ENCODE results near the gene BID. TPM values are rescaled to one million over a fixed set of nuclear protein-coding genes. Genes with fewer than 3 reads are reported as not detected.
"Not testable (repeated sequence)": the region's sequence is repeated elsewhere in the genome, so short reads cannot be mapped to it uniquely, and the experiment has no call there.

Gene BID
- polyA plus RNA-seq, 4 donors = 16.8 to 25.0 (median 19.9) TPM

DNA sequence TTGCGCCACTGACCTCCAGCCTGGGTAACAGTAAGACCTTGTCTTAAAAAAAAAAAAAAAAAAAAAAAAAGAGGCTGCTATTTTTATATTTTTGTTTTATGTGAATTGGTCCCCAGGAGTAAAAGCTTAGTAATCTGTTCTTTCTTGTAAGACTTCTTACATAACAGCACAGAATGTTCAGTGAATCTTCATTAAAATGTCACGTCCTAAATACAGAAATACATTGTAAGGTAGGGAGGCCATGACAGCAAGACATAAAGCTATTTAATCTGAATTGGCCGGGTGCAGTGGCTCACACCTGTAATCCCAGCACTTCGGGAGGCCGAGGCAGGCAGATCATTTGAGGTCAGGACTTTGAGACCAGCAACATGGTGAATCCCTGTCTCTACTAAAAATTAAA, 64.2 kb downstream of the BID start:
- DNase-seq (ENCODE audit: low read depth in 4 of 4, low spot score in 2 of 4) = no peak

DNA sequence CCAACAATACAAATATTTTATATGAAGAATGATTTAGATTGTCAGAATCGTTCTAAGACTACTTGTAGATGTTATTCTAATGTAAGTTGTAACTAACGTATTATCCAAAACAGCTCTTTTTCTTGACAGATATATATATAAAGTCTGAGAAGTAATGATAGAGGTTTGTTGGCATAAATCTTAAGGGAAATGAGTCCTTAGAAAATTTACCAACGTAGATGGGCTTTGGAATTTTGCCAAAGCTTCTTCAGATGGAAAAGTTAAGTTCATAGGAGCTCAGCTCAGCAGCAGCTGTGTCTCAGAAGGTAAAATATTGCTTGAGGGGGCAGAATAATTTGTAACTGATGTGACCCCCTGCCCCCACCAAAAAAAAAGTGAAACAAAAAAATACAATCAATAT, 66.7 kb downstream of the BID start:
- DNase-seq (ENCODE audit: low read depth in 4 of 4, low spot score in 2 of 4) = no peak

DNA sequence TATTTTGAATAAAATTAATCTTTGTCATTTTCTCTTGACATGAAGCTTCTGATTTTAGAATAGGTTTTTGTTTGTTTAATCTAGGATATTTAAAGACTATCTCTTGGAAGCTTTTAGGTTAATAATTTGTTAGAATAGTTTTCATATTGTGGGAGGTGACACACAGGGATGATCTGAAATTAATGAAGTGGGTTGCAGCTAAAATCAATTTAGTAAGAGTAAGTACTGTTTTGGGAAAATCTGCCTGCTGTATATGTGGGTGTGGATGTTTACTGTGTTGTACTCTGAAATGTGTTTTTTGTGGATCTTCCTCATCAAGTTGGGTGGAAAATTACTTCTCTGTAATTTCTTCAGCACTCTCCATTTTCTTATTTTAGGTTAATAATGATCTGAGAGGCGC, 67.3 kb downstream of the BID start:
- DNase-seq (ENCODE audit: low read depth in 4 of 4, low spot score in 2 of 4) = no peak

DNA sequence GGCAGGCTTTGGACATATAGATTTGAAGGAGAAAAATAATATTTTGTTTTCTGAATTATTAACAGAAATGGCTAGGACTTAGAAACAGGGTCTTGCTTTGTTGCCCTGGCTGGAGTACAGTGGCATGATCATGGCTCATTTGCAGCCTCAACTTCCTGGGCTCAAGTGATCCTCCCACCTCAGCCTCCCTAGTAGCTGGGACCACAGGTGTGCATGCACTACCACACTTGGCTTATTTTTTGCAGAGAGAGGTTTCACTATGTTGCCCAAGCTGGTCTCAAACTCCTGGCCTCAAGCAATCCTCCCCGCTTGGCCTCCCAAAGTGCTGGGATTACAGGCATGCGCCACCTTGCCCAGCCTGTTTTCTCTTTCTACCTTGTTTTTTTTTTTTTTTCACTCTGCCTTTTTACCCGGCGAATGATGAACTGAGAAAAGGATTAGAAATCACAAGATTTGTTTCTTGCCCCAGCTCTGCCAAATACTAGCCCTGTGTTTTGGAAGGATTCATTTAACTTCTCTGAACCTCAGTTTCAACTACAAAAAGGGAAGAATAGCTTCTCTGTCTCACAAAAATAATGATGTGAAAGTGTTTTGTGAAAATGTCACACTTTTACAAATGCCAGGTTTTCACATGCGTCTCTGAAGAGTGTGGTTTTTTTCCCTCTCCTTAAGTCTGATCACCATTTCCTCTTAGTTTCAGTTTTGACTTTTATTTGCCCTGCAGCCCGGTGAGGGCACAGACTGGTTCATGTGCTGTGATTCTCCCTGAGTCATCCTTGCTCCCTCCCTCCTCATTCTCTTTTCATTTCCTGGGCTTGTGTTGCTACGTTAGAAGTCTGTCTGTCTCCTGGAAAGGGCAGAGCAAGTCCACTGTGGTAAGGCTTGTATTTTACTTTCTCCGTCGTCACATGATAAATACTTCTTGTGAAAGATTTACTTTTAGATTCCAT, 68.0 kb downstream of the BID start:
- DNase-seq (ENCODE audit: low read depth in 4 of 4, low spot score in 2 of 4) = no peak

DNA sequence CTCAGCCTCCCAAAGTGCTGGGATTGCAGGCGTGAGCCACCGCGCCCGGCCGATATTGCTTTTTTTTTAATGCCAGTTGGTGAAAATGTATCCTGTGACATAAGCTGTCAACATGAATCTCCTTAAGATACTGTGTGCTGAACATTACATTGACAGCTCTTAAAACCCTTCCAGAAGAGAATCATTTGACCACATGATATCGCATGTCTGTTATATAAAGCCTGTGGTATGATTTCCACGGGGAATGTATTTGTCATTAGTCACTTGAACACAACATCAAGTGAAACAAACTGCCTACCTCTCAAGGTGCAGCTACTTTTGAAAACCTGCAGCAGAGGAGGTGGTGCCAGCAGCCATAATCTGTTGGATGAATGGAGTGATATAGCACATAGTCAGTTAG, 68.7 kb downstream of the BID start:
- DNase-seq (ENCODE audit: low read depth in 4 of 4, low spot score in 2 of 4) = no peak

DNA sequence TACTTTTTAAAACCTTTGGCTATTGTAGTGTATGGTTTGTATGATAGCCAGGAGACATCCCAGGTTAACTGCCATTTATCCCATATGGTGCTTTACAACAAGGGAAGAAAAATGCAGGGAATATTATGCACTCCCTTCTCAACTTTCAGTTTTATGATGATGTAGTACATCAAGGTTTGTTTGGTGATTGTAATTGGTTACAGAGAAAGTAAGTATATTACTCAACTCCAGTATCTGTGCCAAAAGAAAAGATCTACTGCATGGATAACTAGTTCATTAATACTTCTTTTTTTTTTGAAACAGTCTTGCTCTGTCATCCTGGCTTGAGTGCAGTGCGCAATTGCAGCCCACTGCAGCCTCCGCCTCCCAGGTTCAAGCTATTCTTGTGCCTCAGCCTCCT, 70.5 kb downstream of the BID start:
- DNase-seq (ENCODE audit: low read depth in 4 of 4, low spot score in 2 of 4) = no peak

DNA sequence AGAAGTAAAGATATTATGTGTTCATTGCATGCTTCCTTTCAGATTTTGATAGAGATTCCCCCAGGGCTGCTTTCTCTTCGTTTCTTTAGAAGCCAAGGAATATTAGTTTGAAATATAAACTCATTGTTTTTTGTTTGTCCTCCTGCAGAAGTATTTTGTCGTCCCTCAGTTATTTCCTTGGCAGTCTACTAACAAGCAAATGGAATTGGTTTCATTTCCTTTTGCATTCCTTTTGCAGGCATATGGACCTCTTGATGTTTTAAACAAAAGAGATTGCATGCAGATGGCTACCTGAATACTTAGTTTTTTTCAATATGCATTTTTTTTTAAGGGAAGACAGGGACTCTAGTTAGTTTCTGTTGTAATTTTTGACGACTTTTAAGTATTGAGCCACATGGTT, 73.5 kb downstream of the BID start:
- DNase-seq (ENCODE audit: low read depth in 4 of 4, low spot score in 2 of 4) = no peak

DNA sequence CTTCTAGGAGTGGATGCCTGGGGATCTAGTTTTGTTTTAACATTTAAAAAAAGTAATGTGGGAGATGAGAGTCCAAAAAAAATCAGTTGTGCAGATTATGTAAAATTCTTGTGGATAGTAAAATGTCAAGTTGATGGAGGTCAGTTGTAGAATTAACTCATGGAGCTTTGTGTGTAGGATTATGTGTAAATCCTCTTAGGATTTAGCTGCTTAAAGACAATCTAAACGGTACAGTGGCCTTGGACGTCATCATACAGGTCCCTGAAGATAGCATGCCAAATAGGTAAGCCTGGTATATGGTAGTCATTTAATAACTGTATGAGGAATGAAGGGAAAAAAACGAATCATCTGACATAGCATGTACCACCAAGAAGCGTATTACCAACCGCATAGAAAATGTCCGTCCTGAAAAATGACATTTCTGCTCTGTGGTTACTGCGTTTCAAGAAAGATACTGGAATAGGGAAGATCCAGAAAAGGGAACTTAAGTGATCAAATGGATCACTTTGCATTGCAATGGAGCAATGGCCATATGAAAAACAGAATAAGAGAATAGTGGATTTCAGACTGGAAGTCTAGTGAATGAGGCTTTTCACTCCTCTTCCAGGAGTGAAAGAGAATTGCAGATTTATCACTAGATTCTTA, 74.5 kb downstream of the BID start:
- DNase-seq (ENCODE audit: low read depth in 4 of 4, low spot score in 2 of 4) = no peak

DNA sequence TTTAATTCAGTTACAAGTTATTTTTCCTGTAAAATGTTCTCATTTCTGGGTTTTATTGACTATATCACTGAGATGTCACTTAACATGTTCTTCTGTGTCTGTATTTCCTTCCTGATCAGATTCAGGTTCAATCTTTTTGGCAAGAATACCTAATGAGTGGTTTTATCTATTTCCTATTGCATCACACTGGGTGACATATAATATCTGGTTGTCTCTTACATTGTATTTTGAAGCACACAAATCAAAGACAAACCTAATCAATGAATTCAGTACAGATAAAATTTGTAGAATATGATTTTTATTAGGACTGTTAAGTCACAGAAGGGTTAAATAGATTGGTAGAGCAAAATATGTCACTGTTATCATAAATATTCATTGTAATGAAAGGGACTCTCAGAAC, 75.3 kb downstream of the BID start:
- DNase-seq (ENCODE audit: low read depth in 4 of 4, low spot score in 2 of 4) = no peak

DNA sequence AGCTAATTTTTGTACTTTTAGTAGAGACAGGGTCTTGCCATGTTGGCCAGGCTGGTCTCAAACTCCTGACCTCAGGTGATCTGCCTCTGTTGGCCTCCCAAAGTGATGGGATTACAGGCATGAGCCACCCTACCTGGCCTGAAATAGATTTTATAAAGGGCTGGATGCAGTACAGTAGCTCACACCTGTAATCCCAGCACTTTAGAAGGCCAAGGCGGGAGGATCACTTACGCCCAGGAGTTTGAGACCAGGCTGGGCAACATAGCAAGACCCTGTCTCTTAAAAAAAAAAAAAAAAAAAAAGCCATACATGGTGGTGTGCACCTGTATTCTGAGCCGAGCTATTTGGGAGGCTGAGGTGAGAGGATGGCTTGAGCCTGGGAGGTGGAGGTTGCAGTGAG, 76.0 kb downstream of the BID start:
- not testable (repeated sequence) for DNase-seq (ENCODE audit: low read depth in 4 of 4, low spot score in 2 of 4)

DNA sequence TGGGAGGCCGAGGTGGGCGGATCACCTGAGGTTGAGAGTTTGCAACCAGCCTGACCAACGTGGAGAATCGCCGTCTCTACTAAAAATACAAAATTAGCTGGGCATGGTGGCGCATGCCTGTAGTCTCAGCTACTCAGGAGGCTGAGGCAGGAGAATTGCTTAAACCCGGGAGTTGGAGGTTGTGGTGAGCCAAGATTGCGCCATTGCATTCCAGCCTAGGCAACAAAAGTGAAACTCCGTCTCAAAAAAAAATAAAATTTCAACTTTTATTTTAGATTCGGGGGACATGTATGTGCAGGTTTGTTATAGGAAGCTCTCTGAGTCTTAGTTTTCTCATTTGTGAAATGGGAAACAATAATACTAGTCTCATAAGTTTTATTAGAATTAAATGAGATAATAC, 77.1 kb downstream of the BID start:
- DNase-seq (ENCODE audit: low read depth in 4 of 4, low spot score in 2 of 4) = not testable (repeated sequence)

DNA sequence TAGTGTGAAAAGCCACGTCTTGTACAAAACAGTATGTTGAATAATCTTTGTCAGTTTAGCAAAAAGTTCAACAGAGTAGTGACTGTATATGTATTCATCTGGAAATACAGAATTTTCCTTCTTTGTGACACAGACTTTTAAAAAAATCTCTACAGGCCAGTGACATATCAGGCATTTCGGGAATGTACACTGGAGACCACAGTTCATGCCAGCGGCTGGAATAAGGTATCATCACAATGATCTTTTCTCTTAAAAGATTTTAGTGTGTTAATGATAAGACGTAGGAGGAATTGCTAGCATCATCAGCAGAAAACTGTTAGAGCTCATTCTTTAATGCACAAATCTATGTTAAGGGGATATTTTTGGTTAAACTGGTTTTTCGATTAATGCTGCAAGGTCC, 78.3 kb downstream of the BID start:
- DNase-seq (ENCODE audit: low read depth in 4 of 4, low spot score in 2 of 4) = no peak

DNA sequence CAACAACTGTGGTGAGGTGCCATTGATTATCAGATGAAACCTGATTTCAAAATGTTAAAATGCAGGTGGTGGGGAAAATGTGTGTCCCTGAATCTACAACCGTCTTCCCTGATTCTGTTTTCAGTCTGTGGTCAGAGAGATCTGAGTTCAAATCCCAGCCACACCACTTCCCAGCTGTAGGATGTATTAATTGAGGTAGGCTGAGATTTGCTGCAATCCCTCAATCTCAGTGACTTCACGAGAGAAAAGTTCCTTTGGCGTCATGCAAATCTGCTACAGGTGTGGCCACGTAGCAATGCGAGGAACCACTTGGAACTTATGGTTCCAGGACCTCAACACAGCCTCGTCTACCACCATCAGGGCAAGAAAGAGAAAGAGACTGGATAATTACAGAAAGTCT, 79.5 kb downstream of the BID start:
- DNase-seq (ENCODE audit: low read depth in 4 of 4, low spot score in 2 of 4) = no peak

DNA sequence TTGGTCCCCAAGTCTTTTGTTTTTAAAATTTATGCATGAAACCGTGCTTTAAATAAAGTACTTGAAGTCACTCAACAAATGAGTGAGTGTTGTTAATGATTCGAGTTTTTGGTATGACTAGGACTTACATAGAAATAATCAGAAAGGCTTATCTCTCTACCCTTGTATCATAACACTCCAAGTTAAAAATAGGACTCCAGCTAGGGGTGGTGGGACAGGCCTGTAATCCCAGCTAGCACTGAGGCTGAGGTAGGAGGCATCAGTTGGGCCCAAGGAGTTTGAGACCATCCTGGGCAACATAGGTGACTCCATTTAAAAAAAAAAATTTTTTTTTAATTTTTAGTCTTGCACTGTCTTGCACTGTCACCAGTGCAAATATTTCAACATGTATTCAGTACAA, 80.1 kb downstream of the BID start:
- DNase-seq (ENCODE audit: low read depth in 4 of 4, low spot score in 2 of 4) = no peak

DNA sequence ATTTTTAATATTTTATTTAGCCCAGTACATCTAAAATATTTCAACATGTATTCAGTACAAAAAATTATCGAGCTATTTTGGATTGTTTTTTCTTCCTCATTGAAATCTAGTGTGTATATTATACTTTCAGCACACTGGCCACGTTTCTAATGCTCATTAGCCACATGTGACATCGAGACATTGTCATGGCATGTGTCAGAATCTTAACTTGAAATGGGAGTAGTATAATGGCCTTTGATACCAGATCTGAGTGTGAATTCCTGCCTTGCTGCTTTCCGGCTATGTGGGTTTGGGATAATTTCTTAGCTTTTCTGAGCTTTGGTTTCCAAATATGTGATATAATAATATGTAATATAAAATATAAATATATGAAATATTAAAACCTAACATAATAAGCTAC, 81.4 kb downstream of the BID start:
- DNase-seq (ENCODE audit: low read depth in 4 of 4, low spot score in 2 of 4) = no peak

DNA sequence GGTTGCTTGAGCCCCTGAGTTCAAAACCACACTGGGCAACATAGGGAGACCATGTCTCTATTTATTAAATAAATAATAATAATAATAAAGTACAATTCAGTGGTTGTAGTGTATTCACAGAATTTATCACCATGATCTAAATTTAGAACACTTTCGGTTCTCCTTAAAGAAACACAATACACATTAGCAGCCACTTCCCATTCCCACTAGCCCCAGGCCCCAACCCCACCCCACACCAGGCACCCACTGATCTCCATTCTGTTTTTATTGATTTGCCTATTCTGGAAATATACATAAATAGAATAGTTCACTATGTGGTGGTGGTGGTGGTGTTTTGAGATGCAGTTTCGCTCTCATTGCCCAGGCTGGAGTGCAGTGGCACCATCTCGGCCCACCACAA, 90.0 kb downstream of the BID start:
- no peak for DNase-seq (ENCODE audit: low read depth in 4 of 4, low spot score in 2 of 4)

Other genes with a start within 250 kb of the BID start
- gene SLC25A18, start 211.0 kb downstream of the BID start, polyA plus RNA-seq (ENCODE audit: insufficient read length in 4 of 4) = 1 to 10 TPM; 1.2 to 2.0 (median 1.6) TPM
- gene ATP6V1E1, start 145.7 kb downstream of the BID start, polyA plus RNA-seq (ENCODE audit: insufficient read length in 4 of 4) = 100 to 1,000 TPM; 124 to 160 (median 131) TPM
- gene BCL2L13, start 135.7 kb downstream of the BID start, polyA plus RNA-seq (ENCODE audit: insufficient read length in 4 of 4) = 10 to 100 TPM; 41.8 to 48.4 (median 46.3) TPM